SK-N-SH (cell line): Measurements from ENCODE around the gene DOCK10. TPM values are rescaled to one million over a fixed set of nuclear protein-coding genes. Genes with fewer than 3 reads are reported as not detected.

ENCODE experiments used
- CTCF ChIA-PET: fragments of 300-600, 350-600 bp; formaldehyde crosslinking; extraction: SDS; loops from one replicate; lab custom pipeline; 2021; lab: Yijun Ruan, JAX
- POLR2A ChIA-PET: fragments of 350-600 bp; sonication (Branson Sonifier 250); formaldehyde crosslinking; extraction: SDS; loops from one replicate; lab custom pipeline; 2020; ENCODE audit warnings: antibody characterized with exemption, inconsistent platforms; lab: Yijun Ruan, JAX
- DNase-seq: peaks from one replicate; pipeline ENCODE4 v3.0.0; 2012
- H2AFZ ChIP-seq: fragments of 200-600 bp; sonication (generic); 2 replicates; pipeline ENCODE4 v1.8.1; 2016; ENCODE audit warnings: antibody characterized with exemption, mild to moderate bottlenecking, low read depth
- H3F3A ChIP-seq: fragments of 200-600 bp; sonication (generic); replicated peaks from 2 replicates; pipeline ENCODE3; 2016; ENCODE audit warnings: antibody characterized with exemption, mild to moderate bottlenecking; ENCODE audit not compliant: insufficient read depth
- H3K27ac ChIP-seq, 2 experiments: fragments of 200-500 bp in 1 of 2; fragments of 200-600 bp in 1 of 2; sonication (Bioruptor generic) in 1 of 2; sonication (generic), shearing (Covaris generic) in 1 of 2; 2 replicates each; pipeline versions ENCODE4 v1.5.1 to v1.6.1; 2014 to 2016; ENCODE audit warnings: low read depth in 2 of 2, inconsistent platforms in 1 of 2, low read length in 1 of 2, mild to moderate bottlenecking in 1 of 2, mixed read lengths in 1 of 2
- H3K27me3 ChIP-seq: fragments of 200-600 bp; sonication (generic), shearing (Covaris generic); 2 replicates; pipeline ENCODE4 v1.6.1; 2016; ENCODE audit warnings: mixed run types; ENCODE audit not compliant: insufficient read depth
- H3K36me3 ChIP-seq, 2 experiments: fragments of 200-500 bp in 1 of 2; fragments of 200-600 bp in 1 of 2; sonication (Bioruptor generic) in 1 of 2; sonication (generic) in 1 of 2; replicated peaks in 1 of 2; 2 replicates each; pipeline versions ENCODE3 to v1.5.1; 2014 to 2016; ENCODE audit warnings: low read length in 1 of 2, mild to moderate bottlenecking in 1 of 2; ENCODE audit not compliant: insufficient read depth in 2 of 2, control insufficient read depth in 1 of 2
- H3K4me1 ChIP-seq, 2 experiments: fragments of 200-500 bp in 1 of 2; fragments of 200-600 bp in 1 of 2; sonication (Bioruptor generic) in 1 of 2; sonication (generic), shearing (Covaris generic) in 1 of 2; 2 replicates each; pipeline versions ENCODE4 v1.5.1 to v1.6.1; 2014 to 2016; ENCODE audit warnings: low read depth in 1 of 2, low read length in 1 of 2, mixed run types in 1 of 2; ENCODE audit not compliant: insufficient read depth in 2 of 2, control insufficient read depth in 1 of 2
- H3K4me2 ChIP-seq: fragments of 200-600 bp; sonication (generic), shearing (Covaris generic); 2 replicates; pipeline ENCODE4 v1.6.1; 2017; ENCODE audit warnings: mixed run types
- H3K4me3 ChIP-seq, 2 experiments: fragments of 200-500 bp in 1 of 2; fragments of 200-600 bp in 1 of 2; sonication (Bioruptor generic) in 1 of 2; sonication (generic), shearing (Covaris generic) in 1 of 2; 2 replicates each; pipeline versions ENCODE4 v1.5.1 to v1.8.1; 2014 to 2016; ENCODE audit warnings: low read depth in 2 of 2, inconsistent platforms in 1 of 2, low read length in 1 of 2, mild to moderate bottlenecking in 1 of 2, mixed read lengths in 1 of 2, moderate library complexity in 1 of 2
- H3K79me2 ChIP-seq: fragments of 200-600 bp; sonication (generic); 2 replicates; pipeline ENCODE4 v1.8.1; 2017; ENCODE audit warnings: mild to moderate bottlenecking; ENCODE audit not compliant: insufficient read depth
- H3K9ac ChIP-seq: fragments of 200-600 bp; sonication (generic); 2 replicates; pipeline ENCODE4 v1.6.1; 2017; ENCODE audit warnings: mixed run types
- H3K9me2 ChIP-seq: fragments of 200-600 bp; sonication (generic); 2 replicates; pipeline ENCODE4 v1.6.1; 2017; ENCODE audit warnings: mixed run types
- H3K9me3 ChIP-seq: fragments of 200-600 bp; sonication (generic); 2 replicates; pipeline ENCODE4 v1.6.1; 2017; ENCODE audit warnings: mixed run types, mild to moderate bottlenecking, moderate library complexity
- H4K20me1 ChIP-seq: fragments of 200-600 bp; sonication (generic); 2 replicates; pipeline ENCODE4 v1.6.1; 2017; ENCODE audit warnings: mild to moderate bottlenecking, mixed run types; ENCODE audit not compliant: insufficient read depth
- CHD2 ChIP-seq: fragments of 150-350 bp; IDR thresholded peaks from 2 replicates; pipeline ENCODE4 v1.6.1; 2018; ENCODE audit warnings: low read length; ENCODE audit not compliant: partially characterized antibody
- EP300 ChIP-seq, 2 experiments: IDR thresholded peaks; 2 replicates each; pipeline versions ENCODE4 v1.4.0 to v1.6.1; 2012; ENCODE audit warnings: borderline replicate concordance in 1 of 2, low read depth in 1 of 2, low read length in 1 of 2
- EZH2phosphoT487 ChIP-seq: fragments of 200-600 bp; sonication (generic); IDR thresholded peaks from 2 replicates; pipeline ENCODE4 v1.6.1; 2017; ENCODE audit warnings: low read depth, mixed run types, mild to moderate bottlenecking, antibody characterized with exemption, moderate library complexity, borderline replicate concordance
- FOSL2 ChIP-seq: IDR thresholded peaks from 2 replicates; pipeline ENCODE4 v1.4.0; 2012; ENCODE audit warnings: low read depth, mild to moderate bottlenecking, moderate library complexity, borderline replicate concordance
- JUND ChIP-seq: IDR thresholded peaks from 2 replicates; pipeline ENCODE4 v1.4.0; 2012
- MEF2A ChIP-seq: IDR thresholded peaks from 2 replicates; pipeline ENCODE4 v1.4.0; 2012; ENCODE audit warnings: low read depth, borderline replicate concordance
- NFIC ChIP-seq: IDR thresholded peaks from 2 replicates; pipeline ENCODE4 v1.4.0; 2012; ENCODE audit warnings: borderline replicate concordance
- NRF1 ChIP-seq: IDR thresholded peaks from 2 replicates; pipeline ENCODE4 v1.6.1; 2012; ENCODE audit warnings: low read depth, mild to moderate bottlenecking, low read length
- PBX3 ChIP-seq: IDR thresholded peaks from 2 replicates; pipeline ENCODE4; 2012
- POLR2AphosphoS5 ChIP-seq: IDR thresholded peaks from 2 replicates; pipeline ENCODE4 v1.6.1; 2012; ENCODE audit warnings: low read depth, low read length
- RAD21 ChIP-seq: IDR thresholded peaks from 2 replicates; pipeline ENCODE4 v1.6.1; 2012; ENCODE audit warnings: mild to moderate bottlenecking, low read length
- RFX5 ChIP-seq: IDR thresholded peaks from 2 replicates; pipeline ENCODE4 v1.6.1; 2012; ENCODE audit warnings: mild to moderate bottlenecking, improper control_type of control experiment, low read length
- SIN3A ChIP-seq: IDR thresholded peaks from 2 replicates; pipeline ENCODE4 v1.6.1; 2012; ENCODE audit warnings: low read depth, mild to moderate bottlenecking, low read length, moderate library complexity, borderline replicate concordance
- SMC3 ChIP-seq: IDR thresholded peaks from 2 replicates; pipeline ENCODE4 v1.6.1; 2012; ENCODE audit warnings: low read depth, low read length, improper control_type of control experiment
- TCF12 ChIP-seq: IDR thresholded peaks from 2 replicates; pipeline ENCODE4 v1.4.0; 2012
- TEAD4 ChIP-seq: IDR thresholded peaks from 2 replicates; pipeline ENCODE4 v1.4.0; 2012; ENCODE audit warnings: mild to moderate bottlenecking, borderline replicate concordance; ENCODE audit not compliant: insufficient read depth
- USF1 ChIP-seq: IDR thresholded peaks from 2 replicates; pipeline ENCODE4 v1.4.0; 2012; ENCODE audit warnings: low read depth, borderline replicate concordance
- ZBTB33 ChIP-seq: IDR thresholded peaks from 2 replicates; pipeline ENCODE4 v1.4.0; 2012; ENCODE audit warnings: low read depth, borderline replicate concordance
- WGBS: methylation state at CpG from one replicate; pipeline ENCODE4 v1.1.6; 2017; ENCODE audit warnings: low lambda C conversion rate; 5-methylcytosine and 5-hydroxymethylcytosine counted together
- polyA plus RNA-seq, 3 experiments: library from polyadenylated mRNA; depleted of rRNA; stranded (reverse); fragments of >200 nt; gene quantifications; 2 replicates each; pipeline ENCODE4 v1.2.3, GENCODE V29; 2012
- TF ChIP-seq, protein P1 (sequence below): fragments of 150-350 bp; IDR thresholded peaks from 2 replicates; pipeline ENCODE4 v1.6.1; 2017; ENCODE audit warnings: antibody characterized with exemption, low read length, low read depth, borderline replicate concordance
- TF ChIP-seq, protein P2 (sequence below): fragments of 200-600 bp; sonication (generic); IDR thresholded peaks from 2 replicates; pipeline ENCODE4 v1.6.1; 2017; ENCODE audit warnings: antibody characterized with exemption, mild to moderate bottlenecking, moderate library complexity
- TF ChIP-seq, protein P3 (sequence below): fragments of 150-350 bp; IDR thresholded peaks from 2 replicates; pipeline ENCODE4 v1.6.1; 2016; ENCODE audit warnings: mild to moderate bottlenecking, low read depth, low read length

Gene DOCK10
- polyA plus RNA-seq, 1 of the 3 experiments (the other 2 are of a cell fraction) = 24.1 TPM

DNA sequence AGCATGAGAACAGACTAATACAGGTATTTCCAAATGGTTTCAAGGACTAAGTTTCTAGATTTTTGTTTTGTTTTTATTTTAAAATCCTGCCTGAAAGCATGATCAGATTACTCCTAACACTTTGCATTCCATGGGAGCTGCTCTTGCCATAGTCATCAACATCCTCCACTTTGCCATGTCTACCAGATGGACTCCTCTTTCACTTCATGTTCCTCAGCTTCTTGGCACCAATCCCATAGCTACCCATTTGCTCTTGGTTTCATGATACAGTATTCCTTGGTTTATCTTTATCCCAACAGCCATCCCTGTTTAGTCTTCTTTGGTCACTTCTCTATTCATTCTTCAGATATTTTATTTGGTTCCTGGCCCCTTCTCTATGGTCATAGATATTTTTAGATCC lies 171.9 kb downstream of the DOCK10 start (continued):
- TF ChIP-seq, protein P1, sequence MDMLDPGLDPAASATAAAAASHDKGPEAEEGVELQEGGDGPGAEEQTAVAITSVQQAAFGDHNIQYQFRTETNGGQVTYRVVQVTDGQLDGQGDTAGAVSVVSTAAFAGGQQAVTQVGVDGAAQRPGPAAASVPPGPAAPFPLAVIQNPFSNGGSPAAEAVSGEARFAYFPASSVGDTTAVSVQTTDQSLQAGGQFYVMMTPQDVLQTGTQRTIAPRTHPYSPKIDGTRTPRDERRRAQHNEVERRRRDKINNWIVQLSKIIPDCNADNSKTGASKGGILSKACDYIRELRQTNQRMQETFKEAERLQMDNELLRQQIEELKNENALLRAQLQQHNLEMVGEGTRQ = no peak
- TF ChIP-seq CHD2 (no peak), NRF1 (no peak), MEF2A (no peak)

DNA sequence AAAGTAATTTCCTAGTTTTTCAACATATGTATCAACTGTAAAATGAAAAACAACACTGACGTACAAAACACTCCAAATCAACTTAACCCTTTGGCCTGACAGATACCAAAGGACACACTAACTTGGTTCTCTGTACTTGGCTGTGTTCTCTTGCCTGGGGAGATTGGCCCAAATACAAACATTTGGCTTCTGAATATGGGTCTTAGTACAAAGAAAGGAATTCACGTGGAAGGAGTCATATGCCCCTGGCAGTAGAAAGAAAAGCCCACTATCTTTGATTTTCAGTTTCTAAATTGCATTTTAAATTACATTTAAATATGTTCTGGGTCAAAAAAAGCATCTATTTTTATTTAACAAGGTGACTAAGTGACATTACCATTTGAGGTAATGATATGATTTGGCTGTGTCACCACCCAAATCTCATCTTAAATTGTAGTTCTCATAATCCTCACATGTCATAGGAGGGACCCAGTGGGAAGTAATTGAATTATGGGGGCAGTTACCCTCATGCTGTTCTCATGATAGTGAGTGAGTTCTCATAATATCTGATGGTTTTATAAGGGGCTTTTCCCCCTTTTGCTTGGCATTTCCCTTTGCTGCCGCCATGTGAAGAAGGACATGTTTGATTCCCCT lies 172.6 kb downstream of the DOCK10 start:
- peaks cover 10 to 12% of the 10 kb centered on the region in 2 experiments; a peak in 3 of 4 replicates for H3K4me1 ChIP-seq
- no peak overlapping the region for H2AFZ ChIP-seq
- ChIA-PET CTCF (no interaction called here), POLR2A (no interaction called here)
- 53% methylated on average over 3 of the region's 3 CpGs for WGBS
- no peak overlapping the region for H3K9ac ChIP-seq
- H3F3A ChIP-seq = no peaks in the 10 kb centered on the region
- H3K27me3 ChIP-seq = no peaks in the 10 kb centered on the region
- H3K36me3 ChIP-seq = peaks cover 20 to 71% of the 10 kb centered on the region in 2 experiments
- no peak for DNase-seq
- H3K9me3 ChIP-seq = no peaks in the 10 kb centered on the region
- no peak overlapping the region for H3K4me2 ChIP-seq
- no peak overlapping the region; a peak in 1 of 4 replicates for H3K4me3 ChIP-seq
- H3K27ac ChIP-seq = peak overlapping the region in 1 of 2 experiments; percentile 64; a peak in 3 of 4 replicates
- no peaks in the 10 kb centered on the region for H4K20me1 ChIP-seq
- no peaks in the 10 kb centered on the region for H3K9me2 ChIP-seq
- no peaks in the 10 kb centered on the region for H3K79me2 ChIP-seq
- TF ChIP-seq SIN3A = no peak
- TF ChIP-seq RFX5 = no peak
- TF ChIP-seq EP300 (IDR thresholded peaks at IDR 0.05; ENCODE audit: borderline replicate concordance in 1 of 2, low read depth in 1 of 2, low read length in 1 of 2) = peak in 1 of 2 experiments; percentile 43; a peak in 1 of 4 replicates
- TF ChIP-seq TEAD4 = 0 out of 2 replicates have a peak, but pooled peaks have one; percentile 16
- no peak for TF ChIP-seq SMC3
- TF ChIP-seq EZH2phosphoT487 = no peak
- peak; percentile 23; the same call in 1 of the 2 replicates for TF ChIP-seq PBX3
- peak; percentile 21; the same call in 1 of the 2 replicates for TF ChIP-seq FOSL2
- TF ChIP-seq USF1 = no peak
- TF ChIP-seq RAD21 = no peak
- TF ChIP-seq, protein P1 = no peak
- TF ChIP-seq NRF1 = no peak
- TF ChIP-seq, protein P2, sequence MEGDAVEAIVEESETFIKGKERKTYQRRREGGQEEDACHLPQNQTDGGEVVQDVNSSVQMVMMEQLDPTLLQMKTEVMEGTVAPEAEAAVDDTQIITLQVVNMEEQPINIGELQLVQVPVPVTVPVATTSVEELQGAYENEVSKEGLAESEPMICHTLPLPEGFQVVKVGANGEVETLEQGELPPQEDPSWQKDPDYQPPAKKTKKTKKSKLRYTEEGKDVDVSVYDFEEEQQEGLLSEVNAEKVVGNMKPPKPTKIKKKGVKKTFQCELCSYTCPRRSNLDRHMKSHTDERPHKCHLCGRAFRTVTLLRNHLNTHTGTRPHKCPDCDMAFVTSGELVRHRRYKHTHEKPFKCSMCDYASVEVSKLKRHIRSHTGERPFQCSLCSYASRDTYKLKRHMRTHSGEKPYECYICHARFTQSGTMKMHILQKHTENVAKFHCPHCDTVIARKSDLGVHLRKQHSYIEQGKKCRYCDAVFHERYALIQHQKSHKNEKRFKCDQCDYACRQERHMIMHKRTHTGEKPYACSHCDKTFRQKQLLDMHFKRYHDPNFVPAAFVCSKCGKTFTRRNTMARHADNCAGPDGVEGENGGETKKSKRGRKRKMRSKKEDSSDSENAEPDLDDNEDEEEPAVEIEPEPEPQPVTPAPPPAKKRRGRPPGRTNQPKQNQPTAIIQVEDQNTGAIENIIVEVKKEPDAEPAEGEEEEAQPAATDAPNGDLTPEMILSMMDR = no peak
- TF ChIP-seq MEF2A = no peak
- no peak for TF ChIP-seq POLR2AphosphoS5
- TF ChIP-seq, protein P3, sequence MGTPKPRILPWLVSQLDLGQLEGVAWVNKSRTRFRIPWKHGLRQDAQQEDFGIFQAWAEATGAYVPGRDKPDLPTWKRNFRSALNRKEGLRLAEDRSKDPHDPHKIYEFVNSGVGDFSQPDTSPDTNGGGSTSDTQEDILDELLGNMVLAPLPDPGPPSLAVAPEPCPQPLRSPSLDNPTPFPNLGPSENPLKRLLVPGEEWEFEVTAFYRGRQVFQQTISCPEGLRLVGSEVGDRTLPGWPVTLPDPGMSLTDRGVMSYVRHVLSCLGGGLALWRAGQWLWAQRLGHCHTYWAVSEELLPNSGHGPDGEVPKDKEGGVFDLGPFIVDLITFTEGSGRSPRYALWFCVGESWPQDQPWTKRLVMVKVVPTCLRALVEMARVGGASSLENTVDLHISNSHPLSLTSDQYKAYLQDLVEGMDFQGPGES = no peak
- peak; percentile 53 for TF ChIP-seq TCF12
- TF ChIP-seq ZBTB33 = no peak
- TF ChIP-seq JUND = peak; percentile 22; the same call in 1 of the 2 replicates
- peak; percentile 68 for TF ChIP-seq NFIC
